K562 (cell line): ENCODE data around the gene TMEM209. TPM values are rescaled to one million over a fixed set of nuclear protein-coding genes. Genes with fewer than 3 reads are reported as not detected.

Experiments used
- CHD7 ChIP-seq: fragments of 200-600 bp; sonication (generic); IDR thresholded peaks from one replicate; pipeline ENCODE4 v1.6.1; 2012; ENCODE audit warnings: mild to moderate bottlenecking, low read depth, low read length, inconsistent platforms
- TEAD1 ChIP-seq, 2 experiments: fragments of 450-650 bp in 1 of 2; sonication (generic) in 1 of 2; formaldehyde crosslinking; IDR thresholded peaks; 2 replicates each; pipeline versions ENCODE4 v1.4.0 to v1.8.0; 2020 to 2022; ENCODE audit warnings: mild to moderate bottlenecking in 2 of 2, missing genetic modification reagents in 1 of 2
- polyA plus RNA-seq, 8 experiments: library from polyadenylated mRNA; depleted of rRNA in 4 of 8; stranded (reverse) in 5 of 8; unstranded in 3 of 8; fragments of >200 nt; fragmentation: Nextera tagmentation in 2 of 8; fragmentation: Illumina TruSeq in 1 of 8; extraction: Ambion mirVana in 2 of 8; extraction: Trizol in 1 of 8; gene quantifications; 2 replicates each; pipeline versions ENCODE4 v1.2.1 to v1.2.3, GENCODE V29; 2011 to 2014; ENCODE audit warnings: inconsistent platforms in 1 of 8, missing spikeins in 1 of 8
- total RNA-seq, 7 experiments: library from RNA; depleted of rRNA in 6 of 7; stranded (reverse); fragments of >200 nt in 6 of 7; fragmentation: Illumina TruSeq in 2 of 7; extraction: Trizol in 2 of 7; gene quantifications; 2 replicates each; pipeline versions ENCODE4 v1.2.1 to v1.2.3, GENCODE V29; 2011 to 2021; ENCODE audit warnings: low replicate concordance in 1 of 7

The TMEM209 gene
- total and polyA plus RNA-seq, 9 of the 15 experiments (the other 6 are each of a cell fraction or from before 2014, with no cell fraction given), result 36.8 to 116 (median 76.6) TPM

DNA sequence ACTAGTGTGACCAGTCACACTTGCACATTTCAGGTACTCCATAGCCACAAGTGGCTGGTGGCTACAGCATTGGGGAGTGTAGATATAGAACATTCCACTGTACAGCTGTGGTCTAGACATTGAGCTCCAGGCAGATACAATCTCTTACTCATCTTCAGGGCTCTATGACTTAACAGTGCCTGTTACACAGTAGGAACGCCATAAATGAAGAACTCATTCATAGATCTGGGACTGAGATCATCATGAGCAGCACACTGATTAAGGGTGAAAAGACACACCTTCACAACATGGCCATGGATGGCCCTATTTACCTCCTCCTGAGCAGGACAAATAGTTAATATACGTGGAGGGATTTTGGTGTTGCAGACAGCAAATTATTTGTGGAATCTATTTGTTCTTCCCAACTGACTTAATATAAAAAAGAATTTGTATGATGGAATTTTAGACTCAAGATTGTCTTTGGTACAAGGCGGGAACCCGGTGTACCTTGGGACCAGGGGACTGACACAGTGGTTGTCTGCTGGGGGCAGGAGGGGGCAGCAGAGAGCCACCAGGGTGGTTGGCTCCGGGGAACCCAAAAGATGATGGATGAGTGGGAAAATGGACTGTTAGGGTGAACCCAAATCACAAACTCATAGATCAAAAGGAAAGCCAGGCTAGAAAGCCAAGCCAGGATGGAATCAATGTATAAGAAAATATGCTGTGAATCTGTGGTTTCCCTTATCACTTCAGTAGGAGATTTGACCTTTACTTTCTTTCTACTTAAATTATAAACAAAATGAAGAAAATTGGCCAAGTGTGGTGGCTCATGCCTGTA lies 37.2 kb upstream of the TMEM209 start (continued):
- TF ChIP-seq CHD7 (peak; percentile 13), TEAD1 (CRISPR knock-in tag; IDR thresholded peaks at IDR 0.05) (peak; percentile 93 to 97)
- TF ChIP-seq, all 486 proteins: peak for 101
